H9 (cell line): ENCODE measurements around the gene KLF16. TPM values are rescaled to one million over a fixed set of nuclear protein-coding genes. Genes with fewer than 3 reads are reported as not detected.

ENCODE experiments used
- DNase-seq: peaks from one replicate; pipeline ENCODE4 v3.0.0-alpha.2; 2017
- H2AFZ ChIP-seq: one replicate; pipeline ENCODE4 v1.6.1; 2013; ENCODE audit warnings: mild to moderate bottlenecking, low read length, control low read depth, moderate library complexity
- H2AK5ac ChIP-seq: 2 replicates; pipeline ENCODE4 v1.6.1; 2013; ENCODE audit warnings: low read length, control low read depth, mixed read lengths; ENCODE audit not compliant: insufficient read length
- H2BK120ac ChIP-seq: one replicate; pipeline ENCODE4 v1.6.1; 2013; ENCODE audit warnings: low read depth, mild to moderate bottlenecking, low read length, control low read depth, inconsistent platforms; ENCODE audit not compliant: poor library complexity, severe bottlenecking
- H2BK12ac ChIP-seq: 2 replicates; pipeline ENCODE4 v1.6.1; 2013; ENCODE audit warnings: low read length, control low read depth, mixed read lengths, low read depth; ENCODE audit not compliant: insufficient read length
- H2BK15ac ChIP-seq: 2 replicates; pipeline ENCODE4 v1.6.1; 2013; ENCODE audit warnings: low read depth, low read length, control low read depth
- H2BK20ac ChIP-seq: one replicate; pipeline ENCODE4 v1.6.1; 2013; ENCODE audit warnings: low read depth, mild to moderate bottlenecking, low read length, control low read depth, inconsistent platforms; ENCODE audit not compliant: poor library complexity, severe bottlenecking
- H2BK5ac ChIP-seq: 2 replicates; pipeline ENCODE4 v1.6.1; 2013; ENCODE audit warnings: low read length, control low read depth, mixed read lengths; ENCODE audit not compliant: insufficient read length
- H3K14ac ChIP-seq: 2 replicates; pipeline ENCODE4 v1.6.1; 2013; ENCODE audit warnings: low read length, control low read depth; ENCODE audit not compliant: insufficient read depth
- H3K18ac ChIP-seq: 2 replicates; pipeline ENCODE4 v1.6.1; 2013; ENCODE audit warnings: low read depth, mild to moderate bottlenecking, mixed read lengths, low read length, control low read depth; ENCODE audit not compliant: insufficient read length
- H3K23ac ChIP-seq: 2 replicates; pipeline ENCODE4 v1.6.1; 2013; ENCODE audit warnings: low read length, control low read depth, mixed read lengths, low read depth; ENCODE audit not compliant: insufficient read length
- H3K23me2 ChIP-seq: 2 replicates; pipeline ENCODE4 v1.6.1; 2013; ENCODE audit warnings: low read depth, mild to moderate bottlenecking, mixed read lengths, low read length, control low read depth; ENCODE audit not compliant: insufficient read length, poor library complexity, severe bottlenecking
- H3K27ac ChIP-seq: 2 replicates; pipeline ENCODE4 v1.5.1; 2013; ENCODE audit warnings: low read length, control low read depth, mixed read lengths, low read depth; ENCODE audit not compliant: insufficient read length
- H3K27me3 ChIP-seq: 2 replicates; pipeline ENCODE4 v1.6.1; 2013; ENCODE audit warnings: low read length, control low read depth, inconsistent platforms; ENCODE audit not compliant: insufficient read depth
- H3K4ac ChIP-seq: 2 replicates; pipeline ENCODE4 v1.6.1; 2013; ENCODE audit warnings: low read depth, mild to moderate bottlenecking, control low read depth, inconsistent platforms, low read length, moderate library complexity
- H3K4me1 ChIP-seq: 2 replicates; pipeline ENCODE4 v1.6.1; 2013; ENCODE audit warnings: low read length, control low read depth, inconsistent platforms; ENCODE audit not compliant: insufficient read depth
- H3K4me2 ChIP-seq: 2 replicates; pipeline ENCODE4 v1.6.1; 2013; ENCODE audit warnings: low read length, control low read depth, mixed read lengths; ENCODE audit not compliant: insufficient read length, insufficient read depth
- H3K56ac ChIP-seq: 2 replicates; pipeline ENCODE4 v1.6.1; 2013; ENCODE audit warnings: low read depth, mild to moderate bottlenecking, mixed read lengths, low read length, control low read depth; ENCODE audit not compliant: insufficient read length
- H3K79me1 ChIP-seq: 2 replicates; pipeline ENCODE4 v1.6.1; 2013; ENCODE audit warnings: low read depth, mild to moderate bottlenecking, moderate library complexity, low read length, control low read depth, inconsistent platforms; ENCODE audit not compliant: insufficient read depth, poor library complexity, severe bottlenecking
- H3K79me2 ChIP-seq: 2 replicates; pipeline ENCODE4 v1.6.1; 2013; ENCODE audit warnings: low read length, control low read depth, inconsistent platforms; ENCODE audit not compliant: insufficient read depth
- H3K9ac ChIP-seq: 2 replicates; pipeline ENCODE4 v1.6.1; 2013; ENCODE audit warnings: low read length, control low read depth, mixed read lengths; ENCODE audit not compliant: insufficient read length; ENCODE audit errors: extremely low read depth
- H3K9me3 ChIP-seq: one replicate; pipeline ENCODE4 v1.6.1; 2013; ENCODE audit warnings: low read depth, low read length, inconsistent platforms; ENCODE audit not compliant: control insufficient read depth
- H3T11ph ChIP-seq: one replicate; pipeline ENCODE4 v1.6.1; 2013; ENCODE audit warnings: mild to moderate bottlenecking, low read length, control low read depth, inconsistent platforms
- H4K20me1 ChIP-seq: one replicate; pipeline ENCODE4 v1.6.1; 2013; ENCODE audit not compliant: control insufficient read depth, insufficient read length, insufficient read depth
- H4K5ac ChIP-seq: 2 replicates; pipeline ENCODE4 v1.6.1; 2013; ENCODE audit warnings: low read depth, mild to moderate bottlenecking, mixed read lengths, low read length, control low read depth; ENCODE audit not compliant: insufficient read length
- H4K8ac ChIP-seq: replicated peaks from 2 replicates; pipeline ENCODE4 v1.6.1; 2013; ENCODE audit warnings: low read length, control low read depth, mixed read lengths, low read depth; ENCODE audit not compliant: insufficient read length
- H4K91ac ChIP-seq: 2 replicates; pipeline ENCODE4 v1.6.1; 2013; ENCODE audit warnings: low read depth, mild to moderate bottlenecking, moderate library complexity, mixed read lengths, low read length, control low read depth; ENCODE audit not compliant: insufficient read length
- H3K27ac Mint-ChIP-seq, 3 experiments: 2 replicates in 2 of 3; 3 replicates in 1 of 3; pipeline ENCODE4 v1.8.0; 2020 to 2021; ENCODE audit warnings: mixed read lengths in 3 of 3, mild to moderate bottlenecking in 1 of 3, moderate library complexity in 1 of 3
- H3K27me3 Mint-ChIP-seq: 2 replicates; pipeline ENCODE4 v1.8.0; 2021; ENCODE audit warnings: low read depth, mild to moderate bottlenecking, moderate library complexity, mixed read lengths
- H3K36me3 Mint-ChIP-seq, 3 experiments: 2 replicates in 2 of 3; 3 replicates in 1 of 3; pipeline ENCODE4 v1.8.0; 2020 to 2021; ENCODE audit warnings: low read depth in 3 of 3, mixed read lengths in 3 of 3; ENCODE audit not compliant: insufficient read depth in 1 of 3
- H3K4me1 Mint-ChIP-seq, 2 experiments: 2 replicates each; pipeline ENCODE4 v1.8.0; 2020; ENCODE audit warnings: mixed read lengths in 2 of 2
- H3K4me3 Mint-ChIP-seq, 2 experiments: 2 replicates in 1 of 2; 3 replicates in 1 of 2; pipeline ENCODE4 v1.8.0; 2020 to 2021; ENCODE audit warnings: mild to moderate bottlenecking in 2 of 2, mixed read lengths in 2 of 2, moderate library complexity in 1 of 2
- H3K9me3 Mint-ChIP-seq, 2 experiments: 2 replicates in 1 of 2; 3 replicates in 1 of 2; pipeline ENCODE4 v1.8.0; 2020; ENCODE audit warnings: mild to moderate bottlenecking in 2 of 2, mixed read lengths in 2 of 2, moderate library complexity in 1 of 2
- CTCF ChIP-seq: fragments of 200-600 bp; sonication (generic); conservative IDR thresholded peaks from 3 replicates; pipeline ENCODE4 v1.8.0; 2021; ENCODE audit warnings: antibody characterized with exemption, mild to moderate bottlenecking
- WGBS: extraction: QIAGEN DNeasy Blood & Tissue Kit; methylation state at CpG from one replicate; pipeline ENCODE4 v1.1.7; 2013; ENCODE audit warnings: missing lambda C conversion rate, low lambda C conversion rate, mixed read lengths; ENCODE audit not compliant: insufficient read length; ENCODE audit errors: extremely low coverage; 5-methylcytosine and 5-hydroxymethylcytosine counted together
- total RNA-seq: library from RNA; stranded (reverse); gene quantifications from 2 replicates; pipeline ENCODE4 v1.2.1, GENCODE V29; 2021

The KLF16 gene
- total RNA-seq, 1 experiment from 2014 or later, result 66.8 TPM

- Histone ChIP-seq H3K9me3 (no peaks in the 10 kb centered on the region), H3K4me1 (peaks cover 7% of the 10 kb centered on the region; the same call in 1 of the 2 replicates), H3T11ph (no peak overlapping the region), H3K23me2 (peaks cover 6% of the 10 kb centered on the region), H2BK12ac (no peak overlapping the region), H3K9ac (no peak overlapping the region), H3K27me3 (no peaks in the 10 kb centered on the region), H3K23ac (no peak overlapping the region), H3K4me2 (peak overlapping the region; percentile 42), H3K27ac (no peak overlapping the region), H3K56ac (no peak overlapping the region), H4K20me1 (no peaks in the 10 kb centered on the region), H3K14ac (no peak overlapping the region), H2AFZ (no peak overlapping the region), H2BK20ac (no peak overlapping the region), H2BK120ac (no peak overlapping the region), H3K4ac (no peak overlapping the region), H3K18ac (peak overlapping the region; percentile 22), H4K8ac (no peak overlapping the region), H3K79me1 (peaks cover 11% of the 10 kb centered on the region), H2BK5ac (no peak overlapping the region), H3K79me2 (peaks cover 16% of the 10 kb centered on the region; the same call in 1 of the 2 replicates), H2AK5ac (no peak overlapping the region), H4K91ac (no peak overlapping the region), H4K5ac (no peak overlapping the region), H2BK15ac (no peak overlapping the region)
- no CpG with 5 or more reads among the region's 37 CpGs for WGBS
- peak; percentile 64 for DNase-seq
- Mint-ChIP-seq H3K27ac (peak overlapping the region; percentile 87 to 88 (median 87); a peak in 5 of 7 replicates), H3K4me3 (peak overlapping the region; percentile 38 to 76), H3K36me3 (peaks cover 0 to 10% (median 0%) of the 10 kb centered on the region in 3 experiments; a peak in 2 of 7 replicates), H3K27me3 (no peaks in the 10 kb centered on the region), H3K4me1 (peaks cover 31 to 60% of the 10 kb centered on the region in 2 experiments), H3K9me3 (no peaks in the 10 kb centered on the region)
- TF ChIP-seq CTCF, result no peak
These were observed 8.8 kb downstream of the KLF16 start for GRCh38 chr19:1854542-1855039.
